PC-9 (cell line): ENCODE results near the gene REPS2.

Experiments
- CTCF ChIP-seq: fragments of 200-600 bp; sonication (generic); conservative IDR thresholded peaks from 2 replicates; pipeline ENCODE4 v1.6.1; 2017; ENCODE audit warnings: mixed run types, antibody characterized with exemption, mild to moderate bottlenecking, moderate library complexity
- EZH2 ChIP-seq: fragments of 200-600 bp; sonication (generic); IDR thresholded peaks from 2 replicates; pipeline ENCODE4 v1.8.0; 2017; ENCODE audit warnings: antibody characterized with exemption, low read depth

GRCh38 chrX:17183566-17183965 lies 237.1 kb downstream of the REPS2 start:
- TF ChIP-seq CTCF, result no peak
- no peak for TF ChIP-seq EZH2
